KMS-11 (cell line): Measurements from ENCODE around the gene SDR42E2.
A peak's percentile ranks its signal among the peaks of the same experiment; 100 is the strongest.

Source experiments
- H2AFZ ChIP-seq: fragments of 200-600 bp; sonication (generic); 2 replicates; pipeline ENCODE4 v1.6.1; 2016; ENCODE audit warnings: antibody characterized with exemption, mixed run types, low read depth
- H3K27ac ChIP-seq: fragments of 200-600 bp; sonication (generic); 2 replicates; pipeline ENCODE4 v1.6.1; 2016; ENCODE audit warnings: mild to moderate bottlenecking, mixed run types
- H3K27me3 ChIP-seq: fragments of 200-600 bp; sonication (generic); 2 replicates; pipeline ENCODE4 v1.6.1; 2017; ENCODE audit warnings: mild to moderate bottlenecking, low read depth, mixed run types, moderate library complexity; ENCODE audit not compliant: insufficient read depth
- H3K36me3 ChIP-seq: fragments of 200-600 bp; sonication (generic); 2 replicates; pipeline ENCODE4 v1.6.1; 2017; ENCODE audit warnings: mild to moderate bottlenecking, mixed run types; ENCODE audit not compliant: insufficient read depth
- H3K4me1 ChIP-seq: fragments of 200-600 bp; sonication (generic); 2 replicates; pipeline ENCODE4 v1.6.1; 2016; ENCODE audit warnings: mild to moderate bottlenecking, low read depth, mixed run types; ENCODE audit not compliant: poor library complexity, severe bottlenecking
- H3K4me2 ChIP-seq: fragments of 200-600 bp; sonication (generic); 2 replicates; pipeline ENCODE4 v1.7.0; 2016; ENCODE audit warnings: mild to moderate bottlenecking, mixed run types
- H3K4me3 ChIP-seq: fragments of 200-600 bp; sonication (generic); IDR thresholded peaks from 2 replicates; pipeline ENCODE4 v1.6.1; 2017; ENCODE audit warnings: low read depth, low read length, mixed read lengths; ENCODE audit not compliant: insufficient read depth
- H3K79me2 ChIP-seq: fragments of 200-600 bp; sonication (generic); 2 replicates; pipeline ENCODE4 v1.6.1; 2016; ENCODE audit warnings: low read depth, mixed run types; ENCODE audit not compliant: insufficient read depth
- H3K9ac ChIP-seq: fragments of 200-600 bp; sonication (generic); 2 replicates; pipeline ENCODE4 v1.6.1; 2016; ENCODE audit warnings: mild to moderate bottlenecking, mixed run types
- H4K20me1 ChIP-seq: fragments of 200-600 bp; sonication (generic); 2 replicates; pipeline ENCODE4 v1.6.1; 2016; ENCODE audit warnings: mild to moderate bottlenecking, mixed run types; ENCODE audit not compliant: insufficient read depth
- CTCF ChIP-seq: fragments of 200-600 bp; sonication (generic); conservative IDR thresholded peaks from 2 replicates; pipeline ENCODE4 v1.6.1; 2017; ENCODE audit warnings: low read depth, mild to moderate bottlenecking, antibody characterized with exemption, low read length, moderate library complexity, mixed read lengths

Gene SDR42E2

GRCh38 chr16:22122239-22122638 is 40.1 kb upstream of the SDR42E2 start:
- H3K27ac ChIP-seq: no peak overlapping the region
- no peak overlapping the region for H3K9ac ChIP-seq
- TF ChIP-seq CTCF: no peak

GRCh38 chr16:22123146-22123545 is 39.2 kb upstream of the SDR42E2 start:
- H3K4me3 ChIP-seq: no peak overlapping the region
- H3K36me3 ChIP-seq: no peaks in the 10 kb centered on the region
- H3K4me1 ChIP-seq: no peaks in the 10 kb centered on the region
- H2AFZ ChIP-seq: no peak overlapping the region
- no peaks in the 10 kb centered on the region for H3K79me2 ChIP-seq
- no peaks in the 10 kb centered on the region for H4K20me1 ChIP-seq
- no peak overlapping the region for H3K4me2 ChIP-seq
- TF ChIP-seq CTCF: 0 out of 2 replicates have a peak, but pooled peaks have one; percentile 2
- no peak overlapping the region for H3K9ac ChIP-seq
- H3K27me3 ChIP-seq: no peaks in the 10 kb centered on the region
- H3K27ac ChIP-seq: no peak overlapping the region

More at GRCh38 chr16:22122239-22122638, 40.1 kb upstream of the SDR42E2 start:
- H3K36me3 ChIP-seq: no peaks in the 10 kb centered on the region
- no peak overlapping the region for H3K4me2 ChIP-seq
- H3K79me2 ChIP-seq: no peaks in the 10 kb centered on the region
- no peak overlapping the region for H3K4me3 ChIP-seq
- H2AFZ ChIP-seq: no peak overlapping the region
- no peaks in the 10 kb centered on the region for H3K27me3 ChIP-seq
- no peaks in the 10 kb centered on the region for H3K4me1 ChIP-seq
- H4K20me1 ChIP-seq: no peaks in the 10 kb centered on the region

GRCh38 chr16:22123759-22124490 is 38.4 kb upstream of the SDR42E2 start:
- no peak for TF ChIP-seq CTCF

GRCh38 chr16:22124583-22125284 is 37.6 kb upstream of the SDR42E2 start:
- TF ChIP-seq CTCF: no peak
- Histone ChIP-seq H3K79me2 (no peaks in the 10 kb centered on the region), H3K27ac (no peak overlapping the region), H3K27me3 (no peaks in the 10 kb centered on the region), H3K4me3 (no peak overlapping the region), H3K4me2 (no peak overlapping the region), H3K9ac (no peak overlapping the region), H3K36me3 (no peaks in the 10 kb centered on the region), H4K20me1 (no peaks in the 10 kb centered on the region), H2AFZ (no peak overlapping the region), H3K4me1 (no peaks in the 10 kb centered on the region)

More at GRCh38 chr16:22123759-22124490, 38.4 kb upstream of the SDR42E2 start:
- Histone ChIP-seq H2AFZ (no peak overlapping the region), H3K4me3 (no peak overlapping the region), H3K36me3 (no peaks in the 10 kb centered on the region), H4K20me1 (no peaks in the 10 kb centered on the region), H3K79me2 (no peaks in the 10 kb centered on the region), H3K9ac (no peak overlapping the region), H3K27me3 (no peaks in the 10 kb centered on the region), H3K4me2 (no peak overlapping the region), H3K27ac (no peak overlapping the region), H3K4me1 (no peaks in the 10 kb centered on the region)
